Neural progenitor cell (in vitro differentiated cells): ENCODE data around the gene SWAP70. TPM values are rescaled to one million over a fixed set of nuclear protein-coding genes. Genes with fewer than 3 reads are reported as not detected.

ENCODE experiments used
- DNase-seq: peaks from one replicate; pipeline ENCODE4 v3.0.0-alpha.2; 2016; ENCODE audit warnings: low spot score
- H2AFZ ChIP-seq: fragments of 200-600 bp; sonication (generic); replicated peaks from 2 replicates; pipeline ENCODE4 v1.6.1; 2016; ENCODE audit warnings: antibody characterized with exemption
- H3F3A ChIP-seq: fragments of 200-600 bp; sonication (generic); 2 replicates; pipeline ENCODE4 v1.6.1; 2016; ENCODE audit warnings: antibody characterized with exemption, low read depth
- H3K27ac ChIP-seq: fragments of 200-600 bp; sonication (generic); 2 replicates; pipeline ENCODE4 v1.5.1; 2016; ENCODE audit warnings: mild to moderate bottlenecking
- H3K27me3 ChIP-seq: fragments of 200-600 bp; sonication (generic); 2 replicates; pipeline ENCODE4 v1.6.1; 2016; ENCODE audit warnings: mild to moderate bottlenecking, moderate library complexity
- H3K36me3 ChIP-seq: fragments of 200-600 bp; sonication (generic); 2 replicates; pipeline ENCODE4 v1.5.1; 2016
- H3K4me1 ChIP-seq: fragments of 200-600 bp; sonication (generic); 2 replicates; pipeline ENCODE4 v1.6.1; 2016; ENCODE audit warnings: mixed run types
- H3K4me2 ChIP-seq: fragments of 200-600 bp; sonication (generic); 2 replicates; pipeline ENCODE4 v1.6.1; 2016
- H3K4me3 ChIP-seq: fragments of 200-600 bp; sonication (generic); 2 replicates; pipeline ENCODE4 v1.5.1; 2016
- H3K79me2 ChIP-seq: fragments of 200-600 bp; sonication (generic); 2 replicates; pipeline ENCODE4 v1.6.1; 2016; ENCODE audit warnings: low read depth
- H3K9ac ChIP-seq: fragments of 200-600 bp; sonication (generic); 2 replicates; pipeline ENCODE4 v1.6.1; 2016
- H3K9me3 ChIP-seq: fragments of 200-600 bp; sonication (generic); 2 replicates; pipeline ENCODE4 v1.5.1; 2016; ENCODE audit warnings: low read depth
- H4K20me1 ChIP-seq: fragments of 200-600 bp; sonication (generic); 2 replicates; pipeline ENCODE4 v1.6.1; 2016; ENCODE audit warnings: low read depth
- H3K27ac Mint-ChIP-seq: 3 replicates; pipeline ENCODE4 v1.8.0; 2021; ENCODE audit warnings: mixed read lengths
- H3K27me3 Mint-ChIP-seq: 2 replicates; pipeline ENCODE4 v1.8.0; 2022; ENCODE audit warnings: low read depth, mild to moderate bottlenecking, inconsistent platforms, moderate library complexity, mixed read lengths; ENCODE audit not compliant: insufficient read depth
- H3K36me3 Mint-ChIP-seq: 3 replicates; pipeline ENCODE4 v1.8.0; 2021; ENCODE audit warnings: mixed read lengths
- H3K4me1 Mint-ChIP-seq: 3 replicates; pipeline ENCODE4 v1.8.0; 2021; ENCODE audit warnings: mixed read lengths
- H3K4me3 Mint-ChIP-seq: 3 replicates; pipeline ENCODE4 v1.8.0; 2021; ENCODE audit warnings: mild to moderate bottlenecking, moderate library complexity, mixed read lengths
- H3K9me3 Mint-ChIP-seq: 3 replicates; pipeline ENCODE4 v1.8.0; 2020; ENCODE audit warnings: mixed read lengths
- EZH2 ChIP-seq: fragments of 200-600 bp; sonication (generic); IDR thresholded peaks from 2 replicates; pipeline ENCODE4 v1.6.1; 2017; ENCODE audit warnings: antibody characterized with exemption, mild to moderate bottlenecking, moderate library complexity
- EZH2phosphoT487 ChIP-seq: fragments of 200-600 bp; sonication (generic); IDR thresholded peaks from 2 replicates; pipeline ENCODE4 v1.6.1; 2017; ENCODE audit warnings: antibody characterized with exemption
- total RNA-seq: library from RNA; depleted of rRNA; stranded (reverse); fragments of >200 nt; gene quantifications from 2 replicates; pipeline ENCODE4 v1.2.3, GENCODE V29; 2015; ENCODE audit warnings: low replicate concordance
- TF ChIP-seq, protein P1 (sequence below): fragments of 200-600 bp; sonication (generic); IDR thresholded peaks from 2 replicates; pipeline ENCODE4 v1.5.1; 2017; ENCODE audit warnings: antibody characterized with exemption, mild to moderate bottlenecking

The SWAP70 gene
- total RNA-seq, 1 donor from 2014 or later: 25.5 TPM

GRCh38 chr11:9738707-9739106, 74.8 kb downstream of the SWAP70 start:
- H2AFZ ChIP-seq: no peak overlapping the region
- no peaks in the 10 kb centered on the region for H3K9me3 ChIP-seq
- no peaks in the 10 kb centered on the region for H3F3A ChIP-seq
- Mint-ChIP-seq H3K36me3 (peaks cover 56% of the 10 kb centered on the region), H3K27me3 (no peaks in the 10 kb centered on the region), H3K4me3 (no peak overlapping the region), H3K4me1 (no peaks in the 10 kb centered on the region), H3K27ac (no peak overlapping the region), H3K9me3 (peaks cover 20% of the 10 kb centered on the region)
- no peak overlapping the region for H3K4me3 ChIP-seq
- H4K20me1 ChIP-seq: no peaks in the 10 kb centered on the region
- no peak overlapping the region for H3K4me2 ChIP-seq
- H3K9ac ChIP-seq: no peak overlapping the region
- DNase-seq: no peak
- TF ChIP-seq, protein P1, sequence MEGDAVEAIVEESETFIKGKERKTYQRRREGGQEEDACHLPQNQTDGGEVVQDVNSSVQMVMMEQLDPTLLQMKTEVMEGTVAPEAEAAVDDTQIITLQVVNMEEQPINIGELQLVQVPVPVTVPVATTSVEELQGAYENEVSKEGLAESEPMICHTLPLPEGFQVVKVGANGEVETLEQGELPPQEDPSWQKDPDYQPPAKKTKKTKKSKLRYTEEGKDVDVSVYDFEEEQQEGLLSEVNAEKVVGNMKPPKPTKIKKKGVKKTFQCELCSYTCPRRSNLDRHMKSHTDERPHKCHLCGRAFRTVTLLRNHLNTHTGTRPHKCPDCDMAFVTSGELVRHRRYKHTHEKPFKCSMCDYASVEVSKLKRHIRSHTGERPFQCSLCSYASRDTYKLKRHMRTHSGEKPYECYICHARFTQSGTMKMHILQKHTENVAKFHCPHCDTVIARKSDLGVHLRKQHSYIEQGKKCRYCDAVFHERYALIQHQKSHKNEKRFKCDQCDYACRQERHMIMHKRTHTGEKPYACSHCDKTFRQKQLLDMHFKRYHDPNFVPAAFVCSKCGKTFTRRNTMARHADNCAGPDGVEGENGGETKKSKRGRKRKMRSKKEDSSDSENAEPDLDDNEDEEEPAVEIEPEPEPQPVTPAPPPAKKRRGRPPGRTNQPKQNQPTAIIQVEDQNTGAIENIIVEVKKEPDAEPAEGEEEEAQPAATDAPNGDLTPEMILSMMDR: no peak
- TF ChIP-seq EZH2: no peak
- no peak for TF ChIP-seq EZH2phosphoT487
- H3K79me2 ChIP-seq: no peaks in the 10 kb centered on the region
- H3K4me1 ChIP-seq: no peaks in the 10 kb centered on the region
- peaks cover 15% of the 10 kb centered on the region for H3K36me3 ChIP-seq
- no peaks in the 10 kb centered on the region for H3K27me3 ChIP-seq
- no peak overlapping the region for H3K27ac ChIP-seq

- no peaks in the 10 kb centered on the region for H3K27me3 Mint-ChIP-seq
- H3K27ac Mint-ChIP-seq: no peak overlapping the region
- Histone ChIP-seq H4K20me1 (no peaks in the 10 kb centered on the region), H3K27me3 (no peaks in the 10 kb centered on the region), H3K9ac (no peak overlapping the region), H2AFZ (no peak overlapping the region), H3K27ac (no peak overlapping the region), H3K9me3 (no peaks in the 10 kb centered on the region), H3K4me2 (no peak overlapping the region), H3K36me3 (peaks cover 15% of the 10 kb centered on the region), H3K4me1 (no peaks in the 10 kb centered on the region), H3K79me2 (no peaks in the 10 kb centered on the region), H3F3A (no peaks in the 10 kb centered on the region), H3K4me3 (no peak overlapping the region)
- peaks cover 20% of the 10 kb centered on the region for H3K9me3 Mint-ChIP-seq
- H3K4me1 Mint-ChIP-seq: no peaks in the 10 kb centered on the region
- H3K4me3 Mint-ChIP-seq: no peak overlapping the region
- no peak for DNase-seq
- peaks cover 52% of the 10 kb centered on the region for H3K36me3 Mint-ChIP-seq
- TF ChIP-seq, protein P1: no peak
- TF ChIP-seq EZH2: no peak
- TF ChIP-seq EZH2phosphoT487: no peak
These were observed 75.4 kb downstream of the SWAP70 start for GRCh38 chr11:9739123-9739900.

- no peak for DNase-seq
- H3K9ac ChIP-seq: no peak overlapping the region
These were observed 76.5 kb downstream of the SWAP70 start for GRCh38 chr11:9740202-9740883.

More at GRCh38 chr11:9740202-9740883, 76.5 kb downstream of the SWAP70 start:
- Histone ChIP-seq H3K27me3 (no peaks in the 10 kb centered on the region), H3F3A (no peaks in the 10 kb centered on the region), H3K27ac (no peak overlapping the region), H3K36me3 (peaks cover 8% of the 10 kb centered on the region), H3K4me3 (no peak overlapping the region), H3K4me1 (no peaks in the 10 kb centered on the region), H2AFZ (no peak overlapping the region), H4K20me1 (no peaks in the 10 kb centered on the region), H3K4me2 (no peak overlapping the region), H3K79me2 (no peaks in the 10 kb centered on the region), H3K9me3 (no peaks in the 10 kb centered on the region)
- Mint-ChIP-seq H3K27ac (no peak overlapping the region), H3K4me3 (no peak overlapping the region), H3K4me1 (no peaks in the 10 kb centered on the region), H3K27me3 (no peaks in the 10 kb centered on the region), H3K36me3 (peaks cover 48% of the 10 kb centered on the region), H3K9me3 (peaks cover 17% of the 10 kb centered on the region)
- TF ChIP-seq, protein P1: no peak
- no peak for TF ChIP-seq EZH2phosphoT487
- no peak for TF ChIP-seq EZH2
